CD4-positive, alpha-beta memory T cell (primary cell): Measurements from ENCODE around the gene PPP2R3B. TPM values are rescaled to one million over a fixed set of nuclear protein-coding genes. Genes with fewer than 3 reads are reported as not detected.

Source experiments
- CTCF ChIA-PET: fragments of 350-600 bp; sonication (Branson Sonifier 250); formaldehyde crosslinking; loops from one replicate; lab custom pipeline; 2021; ENCODE audit warnings: inconsistent platforms; ENCODE audit not compliant: partially characterized antibody; lab: Charles Lee
- POLR2A ChIA-PET: fragments of 350-600 bp; sonication (Branson Sonifier 250); formaldehyde crosslinking; loops from one replicate; lab custom pipeline; 2021; ENCODE audit not compliant: partially characterized antibody; lab: Charles Lee
- DNase-seq, 5 donors: peaks; one replicate each; pipeline versions ENCODE4 v3.0.0 to v3.0.0-alpha.2; 2020 to 2022; ENCODE audit warnings: mixed read lengths in 1 of 5
- H3K27ac ChIP-seq: one replicate; pipeline ENCODE4 v1.7.0; 2013; ENCODE audit warnings: low read depth, low read length
- H3K27me3 ChIP-seq: 2 replicates; pipeline ENCODE4 v1.7.0; 2013; ENCODE audit warnings: mild to moderate bottlenecking, low read length, moderate library complexity; ENCODE audit not compliant: insufficient read depth
- H3K36me3 ChIP-seq: 2 replicates; pipeline ENCODE4 v1.7.0; 2013; ENCODE audit warnings: mild to moderate bottlenecking, low read length, moderate library complexity; ENCODE audit not compliant: insufficient read depth
- H3K4me1 ChIP-seq: 2 replicates; pipeline ENCODE4 v1.7.0; 2013; ENCODE audit warnings: mild to moderate bottlenecking, low read length, moderate library complexity; ENCODE audit not compliant: insufficient read depth
- H3K4me3 ChIP-seq, 2 donors: one replicate each; pipeline ENCODE4 v1.7.0; 2013; ENCODE audit warnings: low read length in 2 of 2, mild to moderate bottlenecking in 1 of 2
- H3K9me3 ChIP-seq, 2 donors: one replicate each; pipeline ENCODE4 v1.7.0; 2013; ENCODE audit warnings: low read length in 2 of 2, control low read depth in 1 of 2; ENCODE audit not compliant: control insufficient read depth in 1 of 2
- H3K27ac Mint-ChIP-seq, 7 donors: one replicate each; pipeline ENCODE4 v1.8.0; 2020 to 2021; ENCODE audit warnings: mixed read lengths in 7 of 7, mild to moderate bottlenecking in 6 of 7, inconsistent platforms in 3 of 7, moderate library complexity in 3 of 7
- H3K27me3 Mint-ChIP-seq, 2 donors: one replicate each; pipeline ENCODE4 v1.8.0; 2020 to 2021; ENCODE audit warnings: mixed read lengths in 2 of 2
- H3K36me3 Mint-ChIP-seq, 2 donors: one replicate each; pipeline ENCODE4 v1.8.0; 2020 to 2021; ENCODE audit warnings: mixed read lengths in 2 of 2, inconsistent platforms in 1 of 2, mild to moderate bottlenecking in 1 of 2
- H3K4me1 Mint-ChIP-seq, 4 donors: one replicate each; pipeline ENCODE4 v1.8.0; 2020 to 2021; ENCODE audit warnings: mixed read lengths in 4 of 4, mild to moderate bottlenecking in 1 of 4
- H3K4me3 Mint-ChIP-seq, 8 donors: one replicate each; pipeline ENCODE4 v1.8.0; 2020 to 2021; ENCODE audit warnings: mixed read lengths in 8 of 8, mild to moderate bottlenecking in 7 of 8, moderate library complexity in 6 of 8, inconsistent platforms in 3 of 8
- H3K9me3 Mint-ChIP-seq, 8 donors: one replicate each; pipeline ENCODE4 v1.8.0; 2020 to 2021; ENCODE audit warnings: mixed read lengths in 8 of 8, mild to moderate bottlenecking in 5 of 8, inconsistent platforms in 3 of 8, moderate library complexity in 1 of 8
- intact Hi-C: fragments of 100-400 bp; cut with micrococcal nuclease; formaldehyde crosslinking; loops from one replicate; pipeline ENCODE4 v1.15.1; 2023
- polyA plus RNA-seq, 2 donors: library from polyadenylated mRNA; unstranded; fragments of 300-500 nt; fragmentation: Illumina TruSeq; gene quantifications; one replicate each; pipeline ENCODE4 v1.2.3, GENCODE V29; 2021
- total RNA-seq, 2 experiments: library from RNA; stranded (reverse); gene quantifications; one replicate each; pipeline ENCODE4 v1.2.3, GENCODE V29; 2021

Gene PPP2R3B
- total and polyA plus RNA-seq, 4 experiments from 2014 or later, result 8.0 to 45.2 (median 25.3) TPM

GRCh38 chrX:298993-299392 lies 87.7 kb downstream of the PPP2R3B start:
- ChIA-PET POLR2A (no interaction called here), CTCF (no interaction called here)
- intact Hi-C loops, result no loop called here
- no peaks in the 10 kb centered on the region for H3K27me3 Mint-ChIP-seq
- no peaks in the 10 kb centered on the region for H3K4me1 Mint-ChIP-seq
- no peak overlapping the region for H3K27ac ChIP-seq
- H3K27ac Mint-ChIP-seq, result no peak overlapping the region
- peaks cover 0 to 4% (median 0%) of the 10 kb centered on the region in 8 donors for H3K9me3 Mint-ChIP-seq
- H3K36me3 ChIP-seq, result peaks cover 5% of the 10 kb centered on the region
- H3K27me3 ChIP-seq, result no peaks in the 10 kb centered on the region
- peak in 1 of 5 donors; percentile 11 for DNase-seq
- no peak overlapping the region for H3K4me3 ChIP-seq
- H3K4me1 ChIP-seq, result no peaks in the 10 kb centered on the region
- peaks cover 15 to 30% of the 10 kb centered on the region in 2 donors for H3K36me3 Mint-ChIP-seq
- H3K9me3 ChIP-seq, result no peaks in the 10 kb centered on the region
- no peak overlapping the region for H3K4me3 Mint-ChIP-seq

DNA sequence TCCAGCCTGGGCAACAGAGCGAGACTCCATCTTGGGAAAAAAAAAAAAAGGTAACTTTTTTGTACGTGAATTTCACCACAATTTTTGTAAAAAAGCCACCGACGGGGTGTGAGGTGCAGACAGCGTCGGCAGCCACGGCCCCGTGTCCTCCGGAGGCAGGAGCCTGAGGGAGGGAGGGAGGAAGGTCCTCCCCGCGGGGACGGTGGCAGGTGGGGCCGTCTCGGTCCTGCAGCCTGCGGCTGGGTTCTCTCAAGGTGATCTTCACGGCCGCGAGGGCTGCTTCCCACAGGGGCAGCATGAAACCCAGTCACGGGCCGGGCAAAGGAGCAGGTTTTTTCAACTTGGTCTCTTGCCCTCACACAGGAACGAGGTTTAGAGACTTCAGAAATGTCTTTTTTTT lies 91.6 kb downstream of the PPP2R3B start:
- peaks cover 15 to 25% of the 10 kb centered on the region in 2 donors for H3K36me3 Mint-ChIP-seq
- H3K4me1 Mint-ChIP-seq, result peaks cover 0 to 3% (median 0%) of the 10 kb centered on the region in 4 donors
- Histone ChIP-seq H3K4me1 (no peaks in the 10 kb centered on the region), H3K36me3 (peaks cover 10% of the 10 kb centered on the region), H3K27me3 (no peaks in the 10 kb centered on the region), H3K27ac (no peak overlapping the region), H3K4me3 (no peak overlapping the region), H3K9me3 (no peaks in the 10 kb centered on the region)
- CTCF ChIA-PET, result no interaction called here
- intact Hi-C loops, result no loop called here
- DNase-seq, result no peak
- no peak overlapping the region for H3K4me3 Mint-ChIP-seq
- no peaks in the 10 kb centered on the region for H3K9me3 Mint-ChIP-seq
- POLR2A ChIA-PET, result no interaction called here
- no peaks in the 10 kb centered on the region for H3K27me3 Mint-ChIP-seq
- H3K27ac Mint-ChIP-seq, result no peak overlapping the region

DNA sequence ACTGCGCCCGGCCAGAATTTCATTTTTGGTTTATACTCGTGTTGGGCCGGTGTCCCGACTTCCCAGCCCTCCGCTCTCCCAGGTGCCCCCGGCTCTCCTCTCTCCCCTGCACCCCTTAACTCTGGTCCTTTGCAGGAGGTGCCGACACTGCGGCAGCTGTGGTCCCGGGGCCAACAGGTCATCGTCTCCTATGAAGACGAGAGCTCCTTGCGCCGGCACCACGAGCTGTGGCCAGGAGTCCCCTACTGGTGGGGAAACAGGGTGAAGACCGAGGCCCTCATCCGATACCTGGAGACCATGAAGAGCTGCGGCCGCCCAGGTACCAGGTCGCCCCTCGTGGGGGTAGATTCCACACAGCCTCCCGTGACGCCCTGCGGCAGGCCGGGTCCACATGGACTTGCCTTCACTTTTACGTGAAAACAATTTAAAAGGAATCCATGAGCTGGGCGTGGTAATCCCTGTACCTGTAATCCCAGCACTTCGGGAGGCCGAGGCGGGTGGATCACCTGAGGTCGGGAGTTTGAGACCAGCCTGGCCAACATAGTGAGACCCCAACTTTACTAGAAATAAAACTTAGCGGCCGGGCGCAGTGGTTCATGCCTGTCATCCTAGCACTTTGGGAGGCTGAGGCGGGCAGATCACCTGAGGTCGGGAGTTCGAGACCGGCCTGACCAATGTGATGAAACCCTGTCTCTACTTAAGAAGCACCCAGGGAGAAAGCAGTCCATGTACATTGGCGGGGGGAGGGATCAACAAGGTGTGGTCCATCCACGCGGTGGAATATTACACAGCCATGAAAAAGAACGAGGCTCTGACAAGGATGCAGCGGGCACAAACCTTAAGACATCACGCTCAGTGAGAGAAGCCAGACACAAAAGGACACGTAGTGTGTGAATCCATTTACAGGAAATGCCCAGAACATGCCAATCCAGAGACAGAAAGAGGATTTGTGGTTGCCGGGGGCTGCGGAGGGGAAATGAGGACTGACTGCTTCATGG lies 93.5 kb downstream of the PPP2R3B start:
- peaks cover 5% of the 10 kb centered on the region for H3K36me3 ChIP-seq
- peaks cover 16 to 22% of the 10 kb centered on the region in 2 donors for H3K36me3 Mint-ChIP-seq
- no peaks in the 10 kb centered on the region for H3K9me3 Mint-ChIP-seq
- H3K9me3 ChIP-seq, result no peaks in the 10 kb centered on the region
- ChIA-PET CTCF (no interaction called here), POLR2A (no interaction called here)
- H3K4me1 Mint-ChIP-seq, result peaks cover 0 to 3% (median 0%) of the 10 kb centered on the region in 4 donors
- peak in 1 of 5 donors; percentile 32 for DNase-seq
- no peak overlapping the region for H3K4me3 Mint-ChIP-seq
- no peaks in the 10 kb centered on the region for H3K27me3 Mint-ChIP-seq
- no peaks in the 10 kb centered on the region for H3K27me3 ChIP-seq
- H3K27ac ChIP-seq, result no peak overlapping the region
- H3K27ac Mint-ChIP-seq, result peak overlapping the region in 1 of 7 donors; percentile 46
- intact Hi-C loops, result no loop called here
- no peak overlapping the region for H3K4me3 ChIP-seq
- no peaks in the 10 kb centered on the region for H3K4me1 ChIP-seq

- H3K4me3 Mint-ChIP-seq, result no peak overlapping the region
- Histone ChIP-seq H3K27me3 (no peaks in the 10 kb centered on the region), H3K4me3 (no peak overlapping the region), H3K27ac (no peak overlapping the region), H3K4me1 (no peaks in the 10 kb centered on the region), H3K36me3 (peaks cover 5% of the 10 kb centered on the region), H3K9me3 (no peaks in the 10 kb centered on the region)
- POLR2A ChIA-PET, result no interaction called here
- H3K9me3 Mint-ChIP-seq, result no peaks in the 10 kb centered on the region
- CTCF ChIA-PET, result no interaction called here
- intact Hi-C loops, result no loop called here
- H3K36me3 Mint-ChIP-seq, result peaks cover 15 to 19% of the 10 kb centered on the region in 2 donors
- peaks cover 0 to 8% (median 2%) of the 10 kb centered on the region in 4 donors for H3K4me1 Mint-ChIP-seq
- no peak overlapping the region for H3K27ac Mint-ChIP-seq
- no peaks in the 10 kb centered on the region for H3K27me3 Mint-ChIP-seq
- DNase-seq, result peak in 1 of 5 donors; percentile 9
Measured at GRCh38 chrX:291411-291901, 95.3 kb downstream of the PPP2R3B start.

- Mint-ChIP-seq H3K36me3 (peaks cover 14 to 15% of the 10 kb centered on the region in 2 donors), H3K27me3 (no peaks in the 10 kb centered on the region), H3K9me3 (no peaks in the 10 kb centered on the region), H3K27ac (no peak overlapping the region), H3K4me1 (peaks cover 0 to 12% (median 3%) of the 10 kb centered on the region in 4 donors), H3K4me3 (no peak overlapping the region)
- peak in 1 of 5 donors; percentile 25 for DNase-seq
- no peak overlapping the region for H3K27ac ChIP-seq
- intact Hi-C loops, result no loop called here
- H3K27me3 ChIP-seq, result no peaks in the 10 kb centered on the region
- H3K4me3 ChIP-seq, result no peak overlapping the region
- H3K9me3 ChIP-seq, result no peaks in the 10 kb centered on the region
- H3K36me3 ChIP-seq, result peaks cover 5% of the 10 kb centered on the region
- no peaks in the 10 kb centered on the region for H3K4me1 ChIP-seq
- POLR2A ChIA-PET, result no interaction called here
- CTCF ChIA-PET, result no interaction called here
Measured at GRCh38 chrX:290476-291166, 96.1 kb downstream of the PPP2R3B start.

- H3K4me3 ChIP-seq, result no peak overlapping the region
- ChIA-PET CTCF (no interaction called here), POLR2A (no interaction called here)
- no peaks in the 10 kb centered on the region for H3K27me3 ChIP-seq
- DNase-seq, result peak in 1 of 5 donors; percentile 8
- no peaks in the 10 kb centered on the region for H3K27me3 Mint-ChIP-seq
- peaks cover 11 to 16% of the 10 kb centered on the region in 2 donors for H3K36me3 Mint-ChIP-seq
- no peaks in the 10 kb centered on the region for H3K9me3 Mint-ChIP-seq
- intact Hi-C loops, result no loop called here
- H3K4me3 Mint-ChIP-seq, result no peak overlapping the region
- H3K4me1 ChIP-seq, result peaks cover 3% of the 10 kb centered on the region
- H3K9me3 ChIP-seq, result no peaks in the 10 kb centered on the region
- H3K4me1 Mint-ChIP-seq, result peaks cover 3 to 20% (median 9%) of the 10 kb centered on the region in 4 donors
- peaks cover 5% of the 10 kb centered on the region for H3K36me3 ChIP-seq
- no peak overlapping the region for H3K27ac ChIP-seq
- no peak overlapping the region for H3K27ac Mint-ChIP-seq
Measured at GRCh38 chrX:288561-288991, 98.1 kb downstream of the PPP2R3B start.

DNA sequence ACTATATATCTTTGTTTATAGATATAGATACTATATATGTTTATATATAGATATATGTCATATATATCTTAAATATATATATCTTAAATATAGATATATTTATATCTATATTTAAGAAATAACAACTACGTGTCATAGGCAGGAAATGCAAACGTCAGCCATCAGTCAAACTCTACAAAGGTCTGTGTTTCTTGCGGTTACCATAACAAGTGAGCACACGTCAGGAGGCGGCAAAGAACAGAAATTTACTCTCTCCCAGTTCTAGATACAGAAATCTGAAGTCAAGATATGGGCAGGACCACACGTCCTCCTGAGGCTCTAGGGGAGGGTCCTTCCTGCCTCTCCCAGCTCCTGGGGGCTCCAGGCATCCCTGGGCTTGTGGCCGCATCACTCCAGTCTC lies 99.0 kb downstream of the PPP2R3B start:
- ChIA-PET POLR2A (no interaction called here), CTCF (no interaction called here)
- peaks cover 3% of the 10 kb centered on the region for H3K36me3 ChIP-seq
- peaks cover 7 to 17% of the 10 kb centered on the region in 2 donors for H3K36me3 Mint-ChIP-seq
- no peaks in the 10 kb centered on the region for H3K27me3 Mint-ChIP-seq
- DNase-seq, result peak in 2 of 5 donors; percentile 28 to 32
- no peaks in the 10 kb centered on the region for H3K27me3 ChIP-seq
- H3K4me1 ChIP-seq, result peaks cover 4% of the 10 kb centered on the region
- peaks cover 3 to 18% (median 12%) of the 10 kb centered on the region in 4 donors for H3K4me1 Mint-ChIP-seq
- H3K9me3 Mint-ChIP-seq, result no peaks in the 10 kb centered on the region
- no peak overlapping the region for H3K4me3 ChIP-seq
- H3K9me3 ChIP-seq, result no peaks in the 10 kb centered on the region
- peak overlapping the region in 4 of 7 donors; percentile 42 to 73 (median 59) for H3K27ac Mint-ChIP-seq
- H3K27ac ChIP-seq, result peak overlapping the region; percentile 21
- no peak overlapping the region for H3K4me3 Mint-ChIP-seq
- intact Hi-C loops, result no loop called here
